HepG2 (cell line): ENCODE measurements around the gene PARVB. TPM values are rescaled to one million over a fixed set of nuclear protein-coding genes. Genes with fewer than 3 reads are reported as not detected.

ENCODE experiments used
- CEBPB ChIP-seq: IDR thresholded peaks from 2 replicates; pipeline ENCODE4 v1.6.1; 2011; ENCODE audit warnings: low read depth, low read length, improper control_type of control experiment, borderline replicate concordance
- CREM ChIP-seq, 2 experiments: sonication (generic) in 1 of 2; formaldehyde crosslinking in 1 of 2; IDR thresholded peaks; 2 replicates each; pipeline versions ENCODE4 v1.4.0 to v1.6.1; 2016 to 2020; ENCODE audit warnings: antibody characterized with exemption in 1 of 2, mild to moderate bottlenecking in 1 of 2, missing genetic modification reagents in 1 of 2
- FLYWCH1 ChIP-seq: sonication (generic); formaldehyde crosslinking; IDR thresholded peaks from 2 replicates; pipeline ENCODE4 v1.8.1; 2023; ENCODE audit warnings: mild to moderate bottlenecking, missing genetic modification reagents
- SNAPC4 ChIP-seq: sonication (generic); formaldehyde crosslinking; IDR thresholded peaks from 2 replicates; pipeline ENCODE4 v1.4.0; 2020; ENCODE audit warnings: mild to moderate bottlenecking, missing genetic modification reagents
- ZBTB49 ChIP-seq: sonication (generic); formaldehyde crosslinking; IDR thresholded peaks from 2 replicates; pipeline ENCODE4 v1.4.0; 2020; ENCODE audit warnings: missing genetic modification reagents, borderline replicate concordance
- ZFYVE20 ChIP-seq: sonication (generic); formaldehyde crosslinking; IDR thresholded peaks from 2 replicates; pipeline ENCODE4 v1.8.0; 2023; ENCODE audit warnings: low read depth, mild to moderate bottlenecking, moderate library complexity, missing genetic modification reagents, borderline replicate concordance
- ZNF251 ChIP-seq: sonication (generic); formaldehyde crosslinking; IDR thresholded peaks from 2 replicates; pipeline ENCODE4 v1.9.0; 2021; ENCODE audit warnings: mild to moderate bottlenecking, missing genetic modification reagents
- ZNF766 ChIP-seq: sonication (generic); formaldehyde crosslinking; IDR thresholded peaks from 2 replicates; pipeline ENCODE4 v1.5.0; 2020; ENCODE audit warnings: missing genetic modification reagents, borderline replicate concordance
- ZSCAN31 ChIP-seq: sonication (generic); formaldehyde crosslinking; IDR thresholded peaks from 2 replicates; pipeline ENCODE4 v1.5.0; 2020; ENCODE audit warnings: low read depth, mild to moderate bottlenecking, missing genetic modification reagents
- polyA plus RNA-seq, 8 experiments: library from polyadenylated mRNA; depleted of rRNA in 3 of 8; stranded (reverse) in 7 of 8; unstranded in 1 of 8; fragments of >200 nt; fragmentation: Illumina TruSeq in 4 of 8; extraction: Trizol in 4 of 8; gene quantifications; 2 replicates each; pipeline versions ENCODE4 v1.2.1 to v1.2.3, GENCODE V29; 2011 to 2016; ENCODE audit warnings: low read depth in 4 of 8, missing spikeins in 1 of 8, mixed read lengths in 1 of 8; ENCODE audit not compliant: insufficient read depth in 1 of 8
- total RNA-seq, 5 experiments: library from RNA; depleted of rRNA; stranded (reverse); fragments of >200 nt; fragmentation: Illumina TruSeq; extraction: Trizol; gene quantifications; 2 replicates each; pipeline ENCODE4 v1.2.3, GENCODE V29; 2016; ENCODE audit warnings: low read depth in 1 of 5
- TF ChIP-seq, protein P1 (sequence below): sonication (generic); formaldehyde crosslinking; IDR thresholded peaks from 2 replicates; pipeline ENCODE4 v1.5.1; 2020; ENCODE audit warnings: mild to moderate bottlenecking, moderate library complexity, missing genetic modification reagents

PARVB gene
- total and polyA plus RNA-seq, 2 of the 13 experiments (the other 11 are each of a cell fraction or from before 2014, with no cell fraction given), result 0.11 to 0.15 TPM

DNA sequence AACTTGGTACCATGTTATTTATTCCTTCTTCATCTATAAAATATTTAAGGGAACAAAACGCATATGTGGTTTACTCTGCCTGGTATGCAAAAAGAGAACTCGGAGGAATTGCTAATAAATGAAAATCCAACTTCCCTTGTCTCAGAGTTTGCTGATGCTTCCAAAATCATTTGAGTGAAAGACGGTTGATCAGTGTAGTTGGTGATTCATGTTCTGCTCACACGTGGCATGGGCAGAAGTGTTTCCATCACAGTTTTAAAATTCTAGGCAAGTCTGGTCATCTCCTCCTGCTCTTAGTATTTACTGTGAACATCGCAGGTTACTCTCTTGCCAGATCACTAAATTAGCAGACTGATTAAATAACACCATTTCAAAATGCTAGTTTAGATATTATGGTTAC lies 11.9 kb upstream of the PARVB start (continued):
- TF ChIP-seq ZNF766 (CRISPR knock-in tag) (no peak), ZFYVE20 (no peak), ZBTB49 (CRISPR knock-in tag) (no peak), SNAPC4 (CRISPR knock-in tag) (no peak), ZSCAN31 (CRISPR knock-in tag) (no peak), ZNF251 (no peak), CEBPB (no peak), CREM (IDR thresholded peaks at IDR 0.05) (no peak), CREM (CRISPR knock-in tag; IDR thresholded peaks at IDR 0.05) (no peak), FLYWCH1 (CRISPR knock-in tag) (no peak)
- TF ChIP-seq, protein P1, sequence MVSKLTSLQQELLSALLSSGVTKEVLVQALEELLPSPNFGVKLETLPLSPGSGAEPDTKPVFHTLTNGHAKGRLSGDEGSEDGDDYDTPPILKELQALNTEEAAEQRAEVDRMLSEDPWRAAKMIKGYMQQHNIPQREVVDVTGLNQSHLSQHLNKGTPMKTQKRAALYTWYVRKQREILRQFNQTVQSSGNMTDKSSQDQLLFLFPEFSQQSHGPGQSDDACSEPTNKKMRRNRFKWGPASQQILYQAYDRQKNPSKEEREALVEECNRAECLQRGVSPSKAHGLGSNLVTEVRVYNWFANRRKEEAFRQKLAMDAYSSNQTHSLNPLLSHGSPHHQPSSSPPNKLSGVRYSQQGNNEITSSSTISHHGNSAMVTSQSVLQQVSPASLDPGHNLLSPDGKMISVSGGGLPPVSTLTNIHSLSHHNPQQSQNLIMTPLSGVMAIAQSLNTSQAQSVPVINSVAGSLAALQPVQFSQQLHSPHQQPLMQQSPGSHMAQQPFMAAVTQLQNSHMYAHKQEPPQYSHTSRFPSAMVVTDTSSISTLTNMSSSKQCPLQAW (CRISPR knock-in tag), result no peak
